HG03378 (cell line): ENCODE data around the gene FAM187B.

Source experiments
- ATAC-seq: cut with Tn5 transposase; IDR thresholded peaks from one replicate; pipeline ENCODE4 v1.9.1; 2021; ENCODE audit warnings: mild to moderate bottlenecking, moderate library complexity; ENCODE audit not compliant: unreplicated experiment

FAM187B gene

GRCh38 chr19:35179830-35180229, 48.7 kb downstream of the FAM187B start:
- no peak for ATAC-seq

GRCh38 chr19:35178701-35179100, 49.8 kb downstream of the FAM187B start:
- ATAC-seq = no peak

GRCh38 chr19:35177377-35178274, 50.9 kb downstream of the FAM187B start:
- no peak for ATAC-seq

GRCh38 chr19:35176181-35176570, 52.4 kb downstream of the FAM187B start:
- no peak for ATAC-seq
